Measurements from ENCODE around the gene KIF26B.

- TF ChIP-seq, protein P1, sequence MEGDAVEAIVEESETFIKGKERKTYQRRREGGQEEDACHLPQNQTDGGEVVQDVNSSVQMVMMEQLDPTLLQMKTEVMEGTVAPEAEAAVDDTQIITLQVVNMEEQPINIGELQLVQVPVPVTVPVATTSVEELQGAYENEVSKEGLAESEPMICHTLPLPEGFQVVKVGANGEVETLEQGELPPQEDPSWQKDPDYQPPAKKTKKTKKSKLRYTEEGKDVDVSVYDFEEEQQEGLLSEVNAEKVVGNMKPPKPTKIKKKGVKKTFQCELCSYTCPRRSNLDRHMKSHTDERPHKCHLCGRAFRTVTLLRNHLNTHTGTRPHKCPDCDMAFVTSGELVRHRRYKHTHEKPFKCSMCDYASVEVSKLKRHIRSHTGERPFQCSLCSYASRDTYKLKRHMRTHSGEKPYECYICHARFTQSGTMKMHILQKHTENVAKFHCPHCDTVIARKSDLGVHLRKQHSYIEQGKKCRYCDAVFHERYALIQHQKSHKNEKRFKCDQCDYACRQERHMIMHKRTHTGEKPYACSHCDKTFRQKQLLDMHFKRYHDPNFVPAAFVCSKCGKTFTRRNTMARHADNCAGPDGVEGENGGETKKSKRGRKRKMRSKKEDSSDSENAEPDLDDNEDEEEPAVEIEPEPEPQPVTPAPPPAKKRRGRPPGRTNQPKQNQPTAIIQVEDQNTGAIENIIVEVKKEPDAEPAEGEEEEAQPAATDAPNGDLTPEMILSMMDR (IDR thresholded peaks at IDR 0.05; ENCODE audit: low read length), result no peak
- no peak for TF ChIP-seq EZH2 (IDR thresholded peaks at IDR 0.05; ENCODE audit: borderline replicate concordance, low read length)
These were observed 266.1 kb downstream of the KIF26B start for GRCh38 chr1:245420926-245421325.
